AG04449 (cell line): ENCODE measurements around the gene HIPK3.

Experiments
- CTCF ChIA-PET: fragments of 350-600 bp; formaldehyde crosslinking; extraction: SDS; loops from one replicate; lab custom pipeline; 2021; ENCODE audit warnings: antibody characterized with exemption; lab: Yijun Ruan, JAX
- POLR2A ChIA-PET: fragments of 400-600, 350-600 bp; formaldehyde crosslinking; extraction: SDS; loops from one replicate; lab custom pipeline; 2020; ENCODE audit warnings: antibody characterized with exemption, inconsistent platforms; lab: Yijun Ruan, JAX
- DNase-seq: peaks from one replicate; pipeline ENCODE4 v3.0.0-alpha.2; 2010; ENCODE audit warnings: low read depth, low spot score
- H3K4me3 ChIP-seq: 2 replicates; pipeline ENCODE4 v1.5.1; 2011; ENCODE audit warnings: low read depth, mild to moderate bottlenecking, control low read depth, low read length
- CTCF ChIP-seq: IDR thresholded peaks from one replicate; pipeline ENCODE4 v1.5.1; 2011; ENCODE audit warnings: mild to moderate bottlenecking, moderate library complexity, low read length, control low read depth, inconsistent platforms; ENCODE audit not compliant: insufficient read depth; ENCODE audit errors: missing control alignments

Gene HIPK3

GRCh38 chr11:33384220-33384619 lies 127.0 kb downstream of the HIPK3 start:
- no peak for DNase-seq
- no peak for TF ChIP-seq CTCF
- POLR2A ChIA-PET = no interaction called here
- no peak overlapping the region for H3K4me3 ChIP-seq
- CTCF ChIA-PET = interaction anchor here (1.2 kb wide), 1 partner anchor 304 kb away, joined by 4 read pairs; no protein-coding TSS in a partner anchor

- DNase-seq = no peak
- ChIA-PET CTCF (no interaction called here), POLR2A (no interaction called here)
- TF ChIP-seq CTCF = no peak
- H3K4me3 ChIP-seq = no peak overlapping the region
Measured at GRCh38 chr11:33387581-33387980, 130.4 kb downstream of the HIPK3 start.

- ChIA-PET POLR2A (no interaction called here), CTCF (interaction anchor here (1.3 kb wide), 1 partner anchor 354 kb away, joined by 3 read pairs; no protein-coding TSS in a partner anchor)
- no peak for TF ChIP-seq CTCF
- no peak overlapping the region for H3K4me3 ChIP-seq
- DNase-seq = no peak
Measured at GRCh38 chr11:33387996-33388395, 130.8 kb downstream of the HIPK3 start.

- TF ChIP-seq CTCF = no peak
- DNase-seq = no peak
- ChIA-PET CTCF (interaction anchor here (1.3 to 1.4 kb wide), 2 partner anchors 16 to 354 kb away, joined by 3 read pairs; no protein-coding TSS in a partner anchor), POLR2A (no interaction called here)
- H3K4me3 ChIP-seq = no peak overlapping the region
Measured at GRCh38 chr11:33388793-33389525, 131.8 kb downstream of the HIPK3 start.

- CTCF ChIA-PET = interaction anchor here (1.0 to 1.4 kb wide), 2 partner anchors 17 to 298 kb away, joined by 3 read pairs; no protein-coding TSS in a partner anchor
- TF ChIP-seq CTCF = no peak
- H3K4me3 ChIP-seq = no peak overlapping the region
- POLR2A ChIA-PET = no interaction called here
- DNase-seq = no peak
Measured at GRCh38 chr11:33389635-33390034, 132.5 kb downstream of the HIPK3 start.

GRCh38 chr11:33390944-33391892 lies 134.0 kb downstream of the HIPK3 start:
- no peak for TF ChIP-seq CTCF
- no peak overlapping the region for H3K4me3 ChIP-seq
- CTCF ChIA-PET = interaction anchor here (0.8 to 1.2 kb wide), 2 partner anchors 9 to 23 kb away, joined by 3 read pairs; no protein-coding TSS in a partner anchor
- POLR2A ChIA-PET = no interaction called here
- no peak for DNase-seq
